Astrocyte of the spinal cord (primary cell): ENCODE results near the gene ITSN2.

Source experiments
- DNase-seq: peaks from one replicate; pipeline ENCODE4 v3.0.0; 2011; ENCODE audit warnings: low read depth, low spot score
- H3K4me3 ChIP-seq: 2 replicates; pipeline ENCODE4 v1.5.1; 2011; ENCODE audit warnings: low read depth, mild to moderate bottlenecking, low read length, moderate library complexity
- CTCF ChIP-seq: IDR thresholded peaks from 2 replicates; pipeline ENCODE4 v1.5.1; 2012; ENCODE audit warnings: low read depth, mild to moderate bottlenecking, low read length, inconsistent platforms
- in situ Hi-C: cut with HindIII; loops from 2 replicates; pipeline ENCODE4 v1.10.0; 2017; ENCODE audit warnings: low sequenced_read_pairs

ITSN2 gene

DNA sequence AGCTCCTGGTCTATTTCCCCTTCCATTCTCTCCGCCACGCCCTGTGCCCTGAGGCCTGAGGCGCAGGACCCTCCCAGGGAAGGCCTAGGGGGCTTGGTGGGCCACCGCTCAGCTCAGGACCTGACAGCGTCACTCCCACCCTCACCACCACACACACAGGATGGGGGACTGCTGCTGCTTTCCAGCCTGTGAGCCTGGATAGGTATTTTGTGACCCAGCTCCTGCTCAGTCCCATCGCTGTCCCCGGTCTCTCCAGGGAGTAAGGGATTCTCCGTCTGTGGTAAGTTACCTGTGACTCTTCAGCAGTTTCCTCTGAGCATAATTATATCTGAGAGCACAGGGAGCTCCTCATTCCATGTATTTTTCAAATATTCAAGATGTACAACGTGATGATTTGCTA is 169.2 kb downstream of the ITSN2 start:
- in situ Hi-C loops = no loop called here
- TF ChIP-seq CTCF = no peak
- DNase-seq = no peak
- no peak overlapping the region for H3K4me3 ChIP-seq

DNA sequence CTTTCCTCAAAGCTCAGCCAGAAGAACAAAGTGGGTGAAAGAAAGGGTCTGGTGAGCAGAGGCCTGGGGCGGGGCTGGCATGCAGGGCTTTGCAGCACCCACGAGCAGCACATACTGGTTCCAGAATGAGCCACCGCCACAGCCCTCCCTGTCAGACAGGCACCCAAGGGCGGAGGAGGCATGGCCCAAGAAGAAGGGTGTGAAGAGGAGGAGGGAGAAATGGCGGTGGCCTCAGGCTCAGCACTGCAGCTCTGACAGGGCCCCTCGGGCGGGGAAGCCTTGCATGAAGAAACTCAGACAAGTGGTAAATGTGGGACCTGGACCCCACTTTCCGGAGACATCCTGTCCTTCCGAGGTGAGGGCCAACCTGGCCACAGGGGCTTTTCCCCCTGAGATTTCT is 169.8 kb downstream of the ITSN2 start:
- TF ChIP-seq CTCF = no peak
- in situ Hi-C loops = no loop called here
- no peak overlapping the region for H3K4me3 ChIP-seq
- no peak for DNase-seq

GRCh38 chr2:24189551-24189950 is 170.8 kb downstream of the ITSN2 start:
- DNase-seq = no peak
- H3K4me3 ChIP-seq = no peak overlapping the region
- no peak for TF ChIP-seq CTCF
- in situ Hi-C loops = no loop called here

GRCh38 chr2:24183366-24184069 is 176.8 kb downstream of the ITSN2 start:
- no peak overlapping the region for H3K4me3 ChIP-seq
- TF ChIP-seq CTCF = no peak
- no peak for DNase-seq
- in situ Hi-C loops = no loop called here

DNA sequence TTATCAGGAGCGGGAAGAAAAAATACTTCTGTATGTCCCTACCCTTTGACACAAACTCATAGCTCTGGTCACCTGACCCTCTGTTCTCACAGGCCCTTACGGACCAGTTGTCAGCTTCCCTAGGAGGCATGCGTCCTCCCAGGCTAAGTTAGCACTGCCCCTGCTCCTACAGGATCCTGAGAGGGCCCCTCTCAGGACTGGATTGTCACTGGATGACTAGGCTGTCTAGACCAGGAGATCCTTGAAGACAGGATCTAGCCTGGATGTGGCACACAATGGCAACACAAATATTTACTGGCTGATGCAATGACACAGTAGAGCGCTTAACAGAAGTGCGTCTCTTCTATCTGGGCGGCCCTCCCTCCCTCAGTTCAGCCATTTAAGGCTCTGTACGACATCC is 177.8 kb downstream of the ITSN2 start:
- no peak for TF ChIP-seq CTCF
- no peak for DNase-seq
- H3K4me3 ChIP-seq = no peak overlapping the region
- in situ Hi-C loops = no loop called here

DNA sequence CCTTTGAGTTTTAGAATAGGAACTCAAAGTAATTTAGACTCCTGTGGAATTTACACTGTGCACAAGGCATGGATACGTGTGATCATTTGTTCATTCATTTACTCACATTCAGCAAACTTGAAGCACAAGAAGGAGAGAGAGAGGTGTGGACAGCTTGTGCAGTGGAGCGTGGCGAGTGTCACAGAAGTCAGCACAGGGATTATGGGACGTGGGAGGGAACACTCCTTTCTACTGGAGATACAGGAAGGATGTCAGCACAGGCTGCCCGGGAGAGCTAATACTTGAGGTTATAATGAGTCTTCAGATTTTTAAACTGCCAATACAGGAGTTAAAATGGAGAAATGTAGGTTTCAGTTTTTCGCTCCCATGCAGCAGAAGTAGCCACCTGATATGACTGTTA is 178.5 kb downstream of the ITSN2 start:
- in situ Hi-C loops = no loop called here
- TF ChIP-seq CTCF = no peak
- H3K4me3 ChIP-seq = no peak overlapping the region
- no peak for DNase-seq
